Measurements from ENCODE around the gene FITM1.

GRCh38 chr14:24084440-24084839 lies 46.0 kb upstream of the FITM1 start:
- TF ChIP-seq CTCF (conservative IDR thresholded peaks at IDR 0.05 in 1 of 2, IDR thresholded peaks at IDR 0.05 in 1 of 2; ENCODE audit: low read depth in 1 of 2, low read length in 2 of 2) = no peak
- TF ChIP-seq EZH2 (IDR thresholded peaks at IDR 0.05; ENCODE audit: low read length, missing control alignments) = no peak

Measured in fibroblast of lung (primary cell).